Activated CD4-positive, alpha-beta T cell treated with anti-CD3 and anti-CD28 coated beads, Interleukin-2, amount 10 ng/mL, durations not matched to agents 7 days and 5 days (primary cell): Measurements from ENCODE around the gene CCDC40. TPM values are rescaled to one million over a fixed set of nuclear protein-coding genes. Genes with fewer than 3 reads are reported as not detected.
"Not testable (repeated sequence)": the region's sequence is repeated elsewhere in the genome, so short reads cannot be mapped to it uniquely, and the experiment has no call there.

ENCODE experiments used
- CTCF ChIA-PET: fragments of 350-600 bp; sonication (Branson Sonifier 250); formaldehyde crosslinking; loops from one replicate; lab custom pipeline; 2021; ENCODE audit warnings: antibody characterized with exemption; lab: Charles Lee
- POLR2A ChIA-PET: fragments of 350-600 bp; sonication (Branson Sonifier 250); formaldehyde crosslinking; loops from one replicate; lab custom pipeline; 2021; ENCODE audit warnings: antibody characterized with exemption; lab: Charles Lee
- DNase-seq: peaks from one replicate; pipeline ENCODE4 v3.0.0-alpha.2; 2020
- H3K27ac Mint-ChIP-seq: one replicate; pipeline ENCODE4 v1.8.0; 2021; ENCODE audit warnings: mild to moderate bottlenecking, moderate library complexity, mixed read lengths
- H3K27me3 Mint-ChIP-seq: one replicate; pipeline ENCODE4 v1.8.0; 2021; ENCODE audit warnings: mixed read lengths
- H3K36me3 Mint-ChIP-seq: one replicate; pipeline ENCODE4 v1.8.0; 2021; ENCODE audit warnings: low read depth, mixed read lengths
- H3K4me1 Mint-ChIP-seq: one replicate; pipeline ENCODE4 v1.8.0; 2021; ENCODE audit warnings: mixed read lengths
- H3K4me3 Mint-ChIP-seq: one replicate; pipeline ENCODE4 v1.8.0; 2021; ENCODE audit warnings: mild to moderate bottlenecking, moderate library complexity, mixed read lengths
- H3K9me3 Mint-ChIP-seq: one replicate; pipeline ENCODE4 v1.8.0; 2021; ENCODE audit warnings: mixed read lengths
- total RNA-seq, 2 experiments: library from RNA; stranded (reverse); gene quantifications; one replicate each; pipeline ENCODE4 v1.2.3, GENCODE V29; 2021

CCDC40 gene
- total RNA-seq, 2 experiments from 2014 or later = not detected

DNA sequence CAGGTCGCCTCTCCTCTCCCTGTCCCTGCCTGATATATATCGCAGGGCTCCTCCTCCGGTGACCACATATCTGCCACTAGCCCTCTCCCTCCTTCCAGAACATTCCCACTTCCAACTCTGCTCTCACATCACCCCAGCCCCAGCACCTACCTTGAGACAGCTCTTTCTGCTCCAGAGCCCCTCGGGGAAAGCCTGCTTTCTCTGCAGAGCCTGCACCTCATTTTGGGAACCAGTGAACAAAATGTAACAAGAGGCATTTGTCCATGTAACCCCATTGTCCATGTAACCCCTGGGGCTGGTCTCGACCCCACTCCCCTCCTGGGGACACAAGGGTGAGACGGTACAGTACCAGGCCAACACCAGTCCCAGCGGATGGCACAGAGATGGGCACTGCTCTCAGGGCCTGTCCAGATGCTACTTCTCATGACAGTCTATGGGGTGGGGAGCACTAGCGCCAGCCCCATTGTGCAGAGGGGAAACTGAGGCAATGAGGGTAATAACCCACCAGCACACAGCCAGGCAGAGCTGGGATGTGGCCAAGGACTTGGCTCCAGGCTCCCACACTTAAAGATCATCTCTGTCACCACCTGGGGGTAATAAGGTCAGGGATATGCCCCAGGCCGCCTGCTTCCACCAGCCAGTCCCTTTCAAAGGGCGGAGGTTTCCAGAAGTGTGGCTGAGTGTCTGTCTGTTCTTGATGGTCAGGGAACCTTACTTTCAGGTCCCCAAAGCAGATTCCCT lies 43.6 kb upstream of the CCDC40 start:
- H3K4me3 Mint-ChIP-seq = peak overlapping the region; percentile 61
- no peaks in the 10 kb centered on the region for H3K27me3 Mint-ChIP-seq
- no peak for DNase-seq
- ChIA-PET POLR2A (no interaction called here), CTCF (interaction anchor here (0.9 to 3.2 kb wide), 9 partner anchors 12 to 255 kb away, joined by 3 to 9 read pairs (median 3); partner anchors contain the start of genes CBX4 and GAA)
- H3K4me1 Mint-ChIP-seq = peaks cover 53% of the 10 kb centered on the region
- no peaks in the 10 kb centered on the region for H3K9me3 Mint-ChIP-seq
- H3K36me3 Mint-ChIP-seq = no peaks in the 10 kb centered on the region
- H3K27ac Mint-ChIP-seq = peak overlapping the region; percentile 82

DNA sequence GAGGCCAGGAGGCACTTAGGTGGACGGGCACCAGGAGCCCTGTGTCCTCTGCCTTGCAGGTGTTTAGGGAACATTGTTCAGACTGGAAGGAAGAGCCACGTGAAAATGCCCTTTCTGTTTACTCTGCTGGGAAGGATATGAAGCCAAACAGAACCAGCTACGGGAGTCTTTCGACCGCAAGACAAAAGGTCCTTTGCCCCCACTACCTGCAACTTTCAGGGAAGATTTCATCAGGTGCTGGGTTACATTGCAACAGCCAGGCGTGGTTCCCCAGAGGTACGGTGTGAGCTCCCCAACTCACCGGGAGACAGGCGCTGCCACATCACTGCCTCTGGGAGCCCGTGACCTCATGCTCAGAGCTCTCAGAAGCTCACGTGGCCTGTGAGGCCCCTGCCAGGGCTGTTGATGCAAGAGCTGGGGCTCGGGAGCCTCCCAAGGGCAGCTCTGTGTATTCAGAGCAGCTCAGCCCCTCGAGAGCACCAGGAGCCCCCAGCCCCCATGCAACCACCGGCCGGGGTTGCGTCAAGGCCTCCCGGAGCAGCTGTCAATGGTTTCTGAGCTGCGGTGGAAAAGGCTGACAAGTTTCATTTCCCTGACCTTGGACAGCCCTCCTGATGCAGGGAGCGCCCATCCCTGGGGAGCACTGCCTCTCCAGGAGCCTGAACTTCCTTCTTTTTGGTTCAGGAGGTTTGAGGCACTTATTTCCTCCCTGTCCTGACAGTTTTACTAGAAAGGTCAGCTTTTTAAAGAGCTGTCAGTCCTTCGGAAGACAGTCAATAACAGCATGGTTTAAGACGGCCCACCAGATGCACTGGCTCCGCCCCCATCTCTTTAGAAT lies 42.8 kb upstream of the CCDC40 start:
- Mint-ChIP-seq H3K36me3 (no peaks in the 10 kb centered on the region), H3K4me1 (peaks cover 58% of the 10 kb centered on the region), H3K27ac (peak overlapping the region; percentile 82), H3K27me3 (no peaks in the 10 kb centered on the region), H3K4me3 (peak overlapping the region; percentile 3), H3K9me3 (no peaks in the 10 kb centered on the region)
- peak; percentile 47 for DNase-seq
- ChIA-PET CTCF (interaction anchor here (0.9 to 3.2 kb wide), 5 partner anchors 12 to 153 kb away, joined by 3 to 9 read pairs (median 6); partner anchors contain the start of genes CBX4 and GAA), POLR2A (no interaction called here)

DNA sequence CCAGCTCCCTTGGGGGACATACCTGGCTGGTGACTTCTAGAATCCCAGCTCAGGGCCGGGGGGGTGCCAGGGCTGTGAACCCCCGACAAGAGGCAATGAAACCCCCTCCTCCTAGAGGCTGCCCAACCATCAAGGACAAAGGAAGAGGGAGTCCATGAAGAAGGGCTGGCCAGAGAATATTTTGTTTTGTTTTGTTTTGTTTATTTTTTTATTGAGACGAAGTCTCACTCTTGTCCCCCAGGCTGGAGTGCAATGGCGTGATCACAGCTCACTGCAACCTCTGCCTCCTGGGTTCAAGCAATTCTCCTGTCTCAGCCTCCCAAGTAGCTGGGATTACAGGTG lies 42.2 kb upstream of the CCDC40 start:
- CTCF ChIA-PET = interaction anchor here (0.9 to 3.2 kb wide), 4 partner anchors 11 to 154 kb away, joined by 3 to 9 read pairs (median 6); partner anchors contain the start of gene CBX4
- H3K36me3 Mint-ChIP-seq, H3K9me3 Mint-ChIP-seq, H3K4me3 Mint-ChIP-seq, H3K27me3 Mint-ChIP-seq, POLR2A ChIA-PET, DNase-seq: not testable (repeated sequence)
- Mint-ChIP-seq H3K4me1 (peaks cover 60% of the 10 kb centered on the region), H3K27ac (peak overlapping the region; percentile 82)

DNA sequence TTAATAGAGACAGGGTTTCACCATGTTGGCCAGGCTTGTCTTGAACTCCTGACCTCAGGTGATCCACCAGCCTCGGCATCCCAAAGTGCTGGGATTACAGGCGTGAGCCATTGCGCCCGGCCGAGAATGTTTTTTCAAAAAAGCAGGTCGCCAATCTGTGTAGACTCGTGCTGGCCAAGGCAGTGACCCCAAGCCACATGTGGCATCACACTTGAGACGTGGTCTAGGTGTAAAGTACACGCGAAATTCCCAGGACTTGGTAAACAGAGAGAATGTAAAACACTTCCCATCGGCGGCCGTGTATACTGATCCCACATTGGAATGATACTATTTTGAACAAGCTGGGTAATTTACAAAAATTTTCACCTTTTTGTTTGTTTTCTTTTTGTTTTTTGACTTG lies 41.8 kb upstream of the CCDC40 start:
- no peaks in the 10 kb centered on the region for H3K9me3 Mint-ChIP-seq
- H3K27ac Mint-ChIP-seq = peak overlapping the region; percentile 9
- no peaks in the 10 kb centered on the region for H3K36me3 Mint-ChIP-seq
- H3K4me1 Mint-ChIP-seq = peaks cover 61% of the 10 kb centered on the region
- no peak overlapping the region for H3K4me3 Mint-ChIP-seq
- no peaks in the 10 kb centered on the region for H3K27me3 Mint-ChIP-seq
- POLR2A ChIA-PET = no interaction called here
- DNase-seq = no peak
- CTCF ChIA-PET = interaction anchor here (1.4 to 3.2 kb wide), 2 partner anchors 11 to 155 kb away, joined by 7 to 9 read pairs; partner anchors contain the start of gene CBX4

DNA sequence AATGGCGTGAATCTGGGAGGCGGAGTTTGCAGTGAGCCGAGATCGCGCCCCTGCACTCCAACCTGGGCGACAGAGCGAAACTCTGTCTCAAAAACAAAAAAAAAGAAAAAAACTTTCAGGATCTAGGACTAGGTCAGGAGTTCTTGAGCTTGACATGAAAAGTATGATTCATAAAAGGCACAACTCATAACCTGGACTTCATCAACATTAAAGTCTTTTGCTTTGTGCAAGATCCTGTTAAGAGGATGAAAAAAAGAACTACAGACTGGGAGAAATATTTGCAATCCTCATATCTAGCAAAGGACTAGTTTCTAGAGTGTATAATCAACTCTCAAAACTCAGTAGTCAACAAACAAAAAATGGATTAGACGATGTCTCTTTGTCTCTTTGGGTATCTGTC lies 40.7 kb upstream of the CCDC40 start:
- Mint-ChIP-seq H3K4me1 (peaks cover 61% of the 10 kb centered on the region), H3K9me3 (no peaks in the 10 kb centered on the region), H3K4me3 (no peak overlapping the region), H3K27me3 (no peaks in the 10 kb centered on the region), H3K36me3 (no peaks in the 10 kb centered on the region), H3K27ac (peak overlapping the region; percentile 31)
- ChIA-PET CTCF (interaction anchor here (1.4 to 3.2 kb wide), 2 partner anchors 10 to 157 kb away, joined by 7 to 9 read pairs; partner anchors contain the start of gene CBX4), POLR2A (no interaction called here)
- DNase-seq = no peak

DNA sequence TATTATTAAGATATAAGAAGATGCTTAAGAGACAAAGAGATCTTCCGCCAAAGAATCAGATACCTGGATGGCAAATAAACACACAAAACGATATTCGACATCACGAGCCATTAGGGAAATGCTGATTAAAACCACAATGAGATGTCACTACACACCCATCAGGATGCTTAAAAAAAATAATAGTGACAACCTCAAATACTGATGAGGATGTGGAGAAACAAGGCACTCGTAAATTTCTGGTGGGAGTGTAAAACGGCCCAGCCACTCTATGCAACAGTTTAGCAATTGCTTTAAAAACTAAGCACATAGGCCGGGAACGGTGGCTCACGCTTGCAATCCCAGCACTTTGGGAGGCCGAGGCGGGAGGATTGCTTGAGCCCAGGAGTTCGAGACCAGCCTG lies 40.2 kb upstream of the CCDC40 start:
- H3K4me3 Mint-ChIP-seq = no peak overlapping the region
- H3K4me1 Mint-ChIP-seq = peaks cover 57% of the 10 kb centered on the region
- POLR2A ChIA-PET = no interaction called here
- peak overlapping the region; percentile 98 for H3K27ac Mint-ChIP-seq
- CTCF ChIA-PET = interaction anchor here (1.1 to 1.4 kb wide), 4 partner anchors 9 to 250 kb away, joined by 4 to 11 read pairs (median 6); partner anchors contain the start of gene CBX4
- H3K9me3 Mint-ChIP-seq = no peaks in the 10 kb centered on the region
- H3K27me3 Mint-ChIP-seq = no peaks in the 10 kb centered on the region
- DNase-seq = no peak
- H3K36me3 Mint-ChIP-seq = no peaks in the 10 kb centered on the region

DNA sequence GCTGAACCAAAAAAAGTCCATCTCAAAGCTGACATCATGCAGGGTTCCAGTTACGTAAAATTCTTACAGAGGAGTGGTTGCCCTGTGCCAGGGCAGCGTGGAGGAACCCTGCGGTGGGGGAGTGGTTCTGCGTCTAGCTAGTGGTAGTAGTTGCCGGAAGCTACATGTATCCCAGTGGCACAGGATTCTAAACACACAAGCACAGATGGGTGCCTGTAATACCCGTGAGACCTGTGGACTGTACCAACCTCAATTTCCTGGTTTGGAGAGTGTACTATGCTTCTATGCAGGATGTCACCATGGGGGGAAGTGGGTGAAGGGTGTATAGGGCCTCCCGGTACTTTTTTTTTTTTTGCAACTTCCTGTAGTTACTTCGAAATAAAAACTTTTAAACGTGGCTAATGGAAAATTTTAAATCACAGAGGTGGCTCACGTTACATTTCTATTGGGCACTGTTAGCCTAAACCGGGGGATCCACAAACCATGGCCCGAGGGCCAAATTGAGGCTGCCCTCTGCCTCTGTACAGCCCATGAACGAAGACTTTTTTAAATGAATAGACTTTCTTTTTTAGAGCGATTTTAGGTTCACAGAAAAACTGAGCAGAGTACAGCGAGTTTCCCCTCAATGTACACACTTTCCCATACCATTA lies 39.3 kb upstream of the CCDC40 start:
- DNase-seq = peak; percentile 90
- Mint-ChIP-seq H3K27ac (peak overlapping the region; percentile 98), H3K4me1 (peaks cover 56% of the 10 kb centered on the region), H3K4me3 (peak overlapping the region; percentile 55), H3K27me3 (no peaks in the 10 kb centered on the region), H3K36me3 (no peaks in the 10 kb centered on the region), H3K9me3 (no peaks in the 10 kb centered on the region)
- CTCF ChIA-PET = interaction anchor here (1.1 to 1.3 kb wide), 3 partner anchors 8 to 251 kb away, joined by 4 to 11 read pairs (median 5); no protein-coding TSS in a partner anchor
- POLR2A ChIA-PET = no interaction called here

DNA sequence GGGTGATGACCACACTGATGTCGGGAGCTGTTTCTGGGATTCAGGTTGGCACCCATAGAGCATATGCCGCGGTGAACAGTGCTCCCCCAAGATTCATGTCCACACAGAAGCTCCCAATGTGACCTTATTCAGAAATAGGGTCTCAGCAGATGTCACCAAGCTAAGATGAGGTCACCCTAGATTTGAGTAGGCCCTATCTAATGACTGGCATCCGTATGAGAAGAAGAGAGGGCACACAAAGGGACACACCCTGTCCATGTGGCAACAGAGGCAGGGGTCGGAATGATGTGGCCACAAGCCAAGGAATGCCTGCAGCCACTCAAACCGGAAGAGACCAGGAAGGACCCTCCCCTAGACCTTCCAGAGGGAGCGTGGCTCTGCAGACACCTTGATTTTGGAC lies 36.3 kb upstream of the CCDC40 start:
- ChIA-PET CTCF (interaction anchor here (1.3 to 1.7 kb wide), 2 partner anchors 8 to 11 kb away, joined by 5 to 8 read pairs; no protein-coding TSS in a partner anchor), POLR2A (no interaction called here)
- peaks cover 33% of the 10 kb centered on the region for H3K4me1 Mint-ChIP-seq
- H3K27me3 Mint-ChIP-seq = no peaks in the 10 kb centered on the region
- no peaks in the 10 kb centered on the region for H3K36me3 Mint-ChIP-seq
- H3K27ac Mint-ChIP-seq = no peak overlapping the region
- no peaks in the 10 kb centered on the region for H3K9me3 Mint-ChIP-seq
- no peak for DNase-seq
- H3K4me3 Mint-ChIP-seq = no peak overlapping the region

DNA sequence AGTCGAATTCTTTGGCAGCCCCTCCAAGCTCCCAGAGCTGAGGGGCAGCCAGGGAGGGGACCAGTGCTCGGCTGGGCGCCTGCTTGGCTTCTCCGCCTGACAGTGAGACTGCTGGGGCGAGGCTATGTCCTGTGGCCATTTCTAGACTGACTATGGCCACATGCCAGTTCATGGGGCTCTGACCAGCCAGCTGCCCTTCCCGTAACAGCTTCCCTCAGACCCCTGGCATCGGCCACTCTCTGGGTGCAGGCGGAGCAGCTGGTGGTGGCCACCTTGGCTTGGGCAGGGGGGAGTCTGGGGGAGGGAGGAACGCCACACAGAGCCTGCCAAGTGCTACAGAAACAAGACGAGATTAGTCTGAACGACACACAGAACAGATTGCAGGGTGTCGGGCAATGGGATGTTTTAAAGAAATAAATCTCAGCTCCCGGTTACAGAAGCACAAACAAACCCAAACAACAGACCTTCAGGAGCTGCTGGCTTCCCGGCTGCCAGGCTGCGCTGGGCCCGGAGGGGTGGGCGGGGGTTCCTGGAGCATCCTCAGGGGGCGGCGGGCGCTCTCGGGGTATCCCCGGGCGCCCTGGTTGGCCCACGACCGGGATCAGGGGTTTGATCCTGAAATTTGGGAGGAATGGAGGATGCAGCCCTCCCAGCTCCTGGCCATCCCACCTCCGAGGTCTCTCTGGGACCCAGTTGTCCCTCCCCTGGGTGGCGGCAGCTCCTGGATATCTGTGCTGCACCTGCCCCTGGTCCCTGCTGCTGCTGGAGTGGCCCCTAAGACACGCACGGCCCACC lies 35.3 kb upstream of the CCDC40 start:
- no peak overlapping the region for H3K27ac Mint-ChIP-seq

DNA sequence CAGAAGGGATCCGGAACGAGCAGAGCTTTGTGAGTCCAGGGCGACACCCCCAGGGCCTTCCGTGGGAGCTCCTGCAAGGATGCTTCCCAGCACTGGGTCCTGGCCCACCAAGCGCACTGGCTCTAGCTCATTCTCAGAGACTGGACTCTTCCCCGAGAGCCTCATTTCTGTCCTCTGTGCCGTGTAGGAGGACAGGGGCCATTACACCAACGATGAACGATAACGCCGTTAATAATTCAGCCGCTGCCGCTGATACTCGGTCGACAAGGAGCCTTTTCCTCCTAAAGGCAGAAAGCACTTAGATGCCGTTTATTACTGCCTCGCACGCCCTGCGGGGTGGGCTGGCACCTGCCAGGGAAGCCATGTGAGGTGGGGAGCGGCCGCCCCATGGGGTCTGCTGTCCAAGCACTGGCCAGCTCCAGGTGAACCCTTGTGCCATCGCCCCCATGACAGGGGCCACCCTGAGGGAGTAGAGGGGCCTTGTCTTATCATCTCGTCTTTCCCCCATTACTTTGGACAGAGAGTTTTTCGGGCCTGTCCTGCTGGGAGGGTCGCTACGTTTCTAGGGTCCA lies 34.3 kb upstream of the CCDC40 start:
- H3K4me3 Mint-ChIP-seq = no peak overlapping the region
- POLR2A ChIA-PET = no interaction called here

More for the DNA sequence above, 35.3 kb upstream of the CCDC40 start:
- H3K4me3 Mint-ChIP-seq = no peak overlapping the region
- no peak for DNase-seq
- no peaks in the 10 kb centered on the region for H3K36me3 Mint-ChIP-seq
- ChIA-PET POLR2A (no interaction called here), CTCF (interaction anchor here (1.7 kb wide), 1 partner anchor 10 kb away, joined by 5 read pairs; no protein-coding TSS in a partner anchor)
- peaks cover 27% of the 10 kb centered on the region for H3K4me1 Mint-ChIP-seq
- H3K9me3 Mint-ChIP-seq = no peaks in the 10 kb centered on the region
- no peaks in the 10 kb centered on the region for H3K27me3 Mint-ChIP-seq

DNA sequence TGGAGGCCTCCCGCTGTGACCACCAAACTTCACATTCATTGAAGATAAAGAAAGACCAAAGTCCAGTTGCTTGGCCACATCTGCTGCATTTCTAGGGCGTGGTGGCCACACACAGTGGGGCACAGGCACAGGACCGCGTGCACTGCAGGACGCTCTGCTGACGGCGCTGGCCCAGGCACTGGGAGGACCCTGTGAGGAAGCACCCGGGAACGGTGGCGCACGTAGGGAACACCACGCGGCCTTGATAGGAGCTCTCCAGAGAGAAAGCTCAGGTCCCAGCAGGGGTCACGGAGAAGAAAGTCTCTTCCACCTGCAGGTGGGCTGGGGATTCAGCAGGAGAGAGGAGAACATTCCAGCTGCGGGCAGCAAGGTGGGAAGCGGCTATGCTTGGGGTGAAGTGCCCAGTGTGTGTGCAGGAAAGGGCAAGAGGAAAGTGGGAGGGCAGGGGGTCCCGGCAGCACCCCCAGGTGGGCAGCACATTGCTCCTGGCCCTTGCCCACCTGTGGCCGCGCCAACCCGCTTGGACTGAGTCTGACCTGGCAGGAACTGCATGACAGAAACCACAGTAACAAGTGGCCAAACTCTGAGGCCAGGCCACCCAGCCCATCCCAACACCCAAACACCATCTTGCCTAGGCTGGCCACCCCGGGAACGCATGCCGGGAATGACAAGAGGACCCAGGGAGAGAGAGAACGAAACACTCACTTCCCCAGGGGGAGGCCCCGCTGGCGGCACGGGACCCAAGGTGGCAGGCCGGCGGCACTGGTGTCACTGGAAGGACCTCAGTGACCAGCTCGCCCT lies 33.6 kb upstream of the CCDC40 start:
- no peaks in the 10 kb centered on the region for H3K27me3 Mint-ChIP-seq
- no peaks in the 10 kb centered on the region for H3K36me3 Mint-ChIP-seq
- ChIA-PET POLR2A (no interaction called here), CTCF (no interaction called here)
- H3K4me3 Mint-ChIP-seq = no peak overlapping the region
- no peak for DNase-seq
- H3K4me1 Mint-ChIP-seq = peaks cover 10% of the 10 kb centered on the region
- peak overlapping the region; percentile 5 for H3K27ac Mint-ChIP-seq
- no peaks in the 10 kb centered on the region for H3K9me3 Mint-ChIP-seq

More for the DNA sequence above, 34.3 kb upstream of the CCDC40 start:
- CTCF ChIA-PET = interaction anchor here (1.7 kb wide), 1 partner anchor 9 kb away, joined by 5 read pairs; no protein-coding TSS in a partner anchor
- Mint-ChIP-seq H3K27ac (no peak overlapping the region), H3K9me3 (no peaks in the 10 kb centered on the region), H3K36me3 (no peaks in the 10 kb centered on the region), H3K27me3 (no peaks in the 10 kb centered on the region), H3K4me1 (peaks cover 18% of the 10 kb centered on the region)
- DNase-seq = no peak
